Measurements from ENCODE around the gene KIF11.
"Not testable (repeated sequence)": the region's sequence is repeated elsewhere in the genome, so short reads cannot be mapped to it uniquely, and the experiment has no call there.

KIF11 gene

GRCh38 chr10:92644921-92645320, 52.0 kb downstream of the KIF11 start:
- H3K27ac ChIP-seq (ENCODE audit: low read depth, low read length) = no peak overlapping the region
- DNase-seq = no peak

GRCh38 chr10:92650864-92651263, 57.9 kb downstream of the KIF11 start:
- not testable (repeated sequence) for H3K79me2 ChIP-seq (ENCODE audit: control insufficient read depth, insufficient read depth, low read length, poor library complexity); H3K4me1 ChIP-seq (ENCODE audit: control insufficient read depth in 1 of 2, insufficient read depth in 2 of 2, low read length in 2 of 2); H2AK5ac ChIP-seq (ENCODE audit: low read length); H4K12ac ChIP-seq (ENCODE audit: low read depth, low read length); H4K8ac ChIP-seq (ENCODE audit: low read depth, low read length); H3K9me3 ChIP-seq (ENCODE audit: insufficient read depth, low read depth, low read length); H3K9ac ChIP-seq (ENCODE audit: low read length); H3K4me2 ChIP-seq (ENCODE audit: low read length); H3K27me3 ChIP-seq (ENCODE audit: insufficient read depth, low read length); H4K91ac ChIP-seq (ENCODE audit: low read depth, low read length); H3K4me3 ChIP-seq (ENCODE audit: low read depth, low read length); H3K18ac ChIP-seq (ENCODE audit: low read length); H2BK120ac ChIP-seq (ENCODE audit: insufficient read depth, low read length, poor library complexity); H3K79me1 ChIP-seq (ENCODE audit: low read length); H3K27ac ChIP-seq (ENCODE audit: low read depth, low read length); H2AFZ ChIP-seq (ENCODE audit: insufficient read depth, low read length, poor library complexity); H3K14ac ChIP-seq (ENCODE audit: low read length); H3K4ac ChIP-seq (ENCODE audit: low read depth, low read length); H2BK12ac ChIP-seq (ENCODE audit: low read length); H3K23ac ChIP-seq (ENCODE audit: low read length); H2BK5ac ChIP-seq (ENCODE audit: low read depth, low read length, poor library complexity)
- peak in 1 of 2 donors; percentile 26 for DNase-seq
- no CpG with 5 or more reads among the region's 3 CpGs for WGBS (ENCODE audit: extremely low coverage, insufficient coverage, insufficient read length)
- peaks cover 12 to 15% of the 10 kb centered on the region in 2 experiments for H3K36me3 ChIP-seq (ENCODE audit: control insufficient read depth in 1 of 2, insufficient read depth in 2 of 2, low read length in 2 of 2)

More at GRCh38 chr10:92644921-92645320, 52.0 kb downstream of the KIF11 start:
- no peak overlapping the region for H3K18ac ChIP-seq (ENCODE audit: low read length)
- H3K79me2 ChIP-seq (ENCODE audit: control insufficient read depth, insufficient read depth, low read length, poor library complexity) = no peaks in the 10 kb centered on the region
- H2BK5ac ChIP-seq (ENCODE audit: low read depth, low read length, poor library complexity) = no peak overlapping the region
- H2BK12ac ChIP-seq (ENCODE audit: low read length) = no peak overlapping the region
- H3K27me3 ChIP-seq (ENCODE audit: insufficient read depth, low read length) = no peaks in the 10 kb centered on the region
- no peak overlapping the region for H3K4me3 ChIP-seq (ENCODE audit: low read depth, low read length)
- no peak overlapping the region for H4K12ac ChIP-seq (ENCODE audit: low read depth, low read length)
- no peak overlapping the region for H2BK120ac ChIP-seq (ENCODE audit: insufficient read depth, low read length, poor library complexity)
- H3K4me1 ChIP-seq (ENCODE audit: control insufficient read depth in 1 of 2, insufficient read depth in 2 of 2, low read length in 2 of 2) = no peaks in the 10 kb centered on the region
- no peak overlapping the region for H3K4me2 ChIP-seq (ENCODE audit: low read length)
- no peak overlapping the region for H2AK5ac ChIP-seq (ENCODE audit: low read length)
- H3K14ac ChIP-seq (ENCODE audit: low read length) = no peak overlapping the region
- no peak overlapping the region for H2AFZ ChIP-seq (ENCODE audit: insufficient read depth, low read length, poor library complexity)
- H4K8ac ChIP-seq (ENCODE audit: low read depth, low read length) = no peak overlapping the region
- peaks cover 7 to 8% of the 10 kb centered on the region in 2 experiments for H3K36me3 ChIP-seq (ENCODE audit: control insufficient read depth in 1 of 2, insufficient read depth in 2 of 2, low read length in 2 of 2)
- no peak overlapping the region for H3K23ac ChIP-seq (ENCODE audit: low read length)
- H3K79me1 ChIP-seq (ENCODE audit: low read length) = no peaks in the 10 kb centered on the region
- WGBS (ENCODE audit: extremely low coverage, insufficient coverage, insufficient read length) = no CpG with 5 or more reads among the region's 2 CpGs
- no peaks in the 10 kb centered on the region for H3K9me3 ChIP-seq (ENCODE audit: insufficient read depth, low read depth, low read length)
- H3K4ac ChIP-seq (ENCODE audit: low read depth, low read length) = no peak overlapping the region
- H3K9ac ChIP-seq (ENCODE audit: low read length) = no peak overlapping the region
- H4K91ac ChIP-seq (ENCODE audit: low read depth, low read length) = no peak overlapping the region

GRCh38 chr10:92655426-92655825, 62.5 kb downstream of the KIF11 start:
- Histone ChIP-seq H3K79me2 (ENCODE audit: control insufficient read depth, insufficient read depth, low read length, poor library complexity) (no peaks in the 10 kb centered on the region), H3K79me1 (ENCODE audit: low read length) (no peaks in the 10 kb centered on the region), H3K27me3 (ENCODE audit: insufficient read depth, low read length) (no peaks in the 10 kb centered on the region), H3K27ac (ENCODE audit: low read depth, low read length) (no peak overlapping the region), H3K23ac (ENCODE audit: low read length) (no peak overlapping the region), H3K14ac (ENCODE audit: low read length) (no peak overlapping the region), H3K4me2 (ENCODE audit: low read length) (no peak overlapping the region), H3K9me3 (ENCODE audit: insufficient read depth, low read depth, low read length) (no peaks in the 10 kb centered on the region), H2BK5ac (ENCODE audit: low read depth, low read length, poor library complexity) (no peak overlapping the region), H3K36me3 (ENCODE audit: control insufficient read depth in 1 of 2, insufficient read depth in 2 of 2, low read length in 2 of 2) (peaks cover 9 to 13% of the 10 kb centered on the region in 2 experiments), H3K4ac (ENCODE audit: low read depth, low read length) (no peak overlapping the region), H4K91ac (ENCODE audit: low read depth, low read length) (no peak overlapping the region), H3K18ac (ENCODE audit: low read length) (no peak overlapping the region), H4K12ac (ENCODE audit: low read depth, low read length) (no peak overlapping the region), H3K4me3 (ENCODE audit: low read depth, low read length) (no peak overlapping the region), H2BK120ac (ENCODE audit: insufficient read depth, low read length, poor library complexity) (no peak overlapping the region), H2AK5ac (ENCODE audit: low read length) (no peak overlapping the region), H3K4me1 (ENCODE audit: control insufficient read depth in 1 of 2, insufficient read depth in 2 of 2, low read length in 2 of 2) (no peaks in the 10 kb centered on the region), H2BK12ac (ENCODE audit: low read length) (no peak overlapping the region), H4K8ac (ENCODE audit: low read depth, low read length) (no peak overlapping the region), H3K9ac (ENCODE audit: low read length) (no peak overlapping the region), H2AFZ (ENCODE audit: insufficient read depth, low read length, poor library complexity) (no peak overlapping the region)
- no CpG with 5 or more reads among the region's 1 CpG for WGBS (ENCODE audit: extremely low coverage, insufficient coverage, insufficient read length)
- DNase-seq = no peak

- no peaks in the 10 kb centered on the region for H3K27me3 ChIP-seq (ENCODE audit: insufficient read depth, low read length)
- H3K36me3 ChIP-seq (ENCODE audit: control insufficient read depth in 1 of 2, insufficient read depth in 2 of 2, low read length in 2 of 2) = peaks cover 6 to 8% of the 10 kb centered on the region in 2 experiments
- no peak overlapping the region for H3K9ac ChIP-seq (ENCODE audit: low read length)
- H2BK5ac ChIP-seq (ENCODE audit: low read depth, low read length, poor library complexity) = no peak overlapping the region
- H3K18ac ChIP-seq (ENCODE audit: low read length) = no peak overlapping the region
- no peak overlapping the region for H2BK12ac ChIP-seq (ENCODE audit: low read length)
- no peak overlapping the region for H2BK120ac ChIP-seq (ENCODE audit: insufficient read depth, low read length, poor library complexity)
- no peaks in the 10 kb centered on the region for H3K79me2 ChIP-seq (ENCODE audit: control insufficient read depth, insufficient read depth, low read length, poor library complexity)
- no peak overlapping the region for H4K12ac ChIP-seq (ENCODE audit: low read depth, low read length)
- no peak overlapping the region for H4K8ac ChIP-seq (ENCODE audit: low read depth, low read length)
- no peak overlapping the region for H3K4me2 ChIP-seq (ENCODE audit: low read length)
- H3K79me1 ChIP-seq (ENCODE audit: low read length) = no peaks in the 10 kb centered on the region
- H3K14ac ChIP-seq (ENCODE audit: low read length) = no peak overlapping the region
- no peak for DNase-seq
- H2AFZ ChIP-seq (ENCODE audit: insufficient read depth, low read length, poor library complexity) = no peak overlapping the region
- no peak overlapping the region for H3K4ac ChIP-seq (ENCODE audit: low read depth, low read length)
- WGBS (ENCODE audit: extremely low coverage, insufficient coverage, insufficient read length) = no CpG with 5 or more reads among the region's 7 CpGs
- no peak overlapping the region for H3K23ac ChIP-seq (ENCODE audit: low read length)
- H3K4me1 ChIP-seq (ENCODE audit: control insufficient read depth in 1 of 2, insufficient read depth in 2 of 2, low read length in 2 of 2) = no peaks in the 10 kb centered on the region
- no peak overlapping the region for H2AK5ac ChIP-seq (ENCODE audit: low read length)
- no peak overlapping the region for H4K91ac ChIP-seq (ENCODE audit: low read depth, low read length)
- no peaks in the 10 kb centered on the region for H3K9me3 ChIP-seq (ENCODE audit: insufficient read depth, low read depth, low read length)
- H3K4me3 ChIP-seq (ENCODE audit: low read depth, low read length) = no peak overlapping the region
- H3K27ac ChIP-seq (ENCODE audit: low read depth, low read length) = no peak overlapping the region
Measured at GRCh38 chr10:92656266-92656961, 63.5 kb downstream of the KIF11 start.

Measured in trophoblast cell (in vitro differentiated cells and primary cell).